Hematopoietic multipotent progenitor cell treated with erythropoietin and hydrocortisone succinate and interleukin-3 and kit ligand, for 6 days (in vitro differentiated cells): ENCODE measurements around the gene ATF1.

Experiments used
- DNase-seq: peaks from one replicate; pipeline ENCODE4 v3.0.0-alpha.2; 2015

ATF1 gene

GRCh38 chr12:50763639-50764285, at the start of gene ATF1:
ATF1 (plus strand) TSS chr12:50764101; CDS start chr12:50780146, 16,045 bp downstream.
- DNase-seq = peak; percentile 95

GRCh38 chr12:50715174-50715573, 48.7 kb upstream of the ATF1 start:
- no peak for DNase-seq

DNA sequence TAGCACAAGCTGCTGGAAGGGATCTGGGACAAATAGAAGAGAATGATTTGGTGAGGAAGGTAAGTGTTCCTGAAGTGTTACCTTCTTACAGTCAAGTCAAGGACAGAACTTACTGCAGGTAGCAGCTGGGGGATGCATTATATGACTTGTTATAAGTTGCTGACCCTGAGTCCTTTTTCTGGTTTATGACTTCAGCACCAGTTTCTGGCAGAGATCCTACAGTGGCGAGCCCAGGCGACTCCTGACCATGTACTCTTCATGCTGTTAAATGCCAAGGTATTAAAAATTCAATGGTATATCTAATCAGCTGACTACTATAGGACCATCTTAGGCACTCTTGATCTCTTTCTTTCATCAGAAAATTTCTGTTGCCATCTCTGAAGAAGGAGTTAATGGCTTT, 45.1 kb upstream of the ATF1 start:
- DNase-seq = no peak

GRCh38 chr12:50720085-50720484, 43.8 kb upstream of the ATF1 start:
- DNase-seq = no peak

DNA sequence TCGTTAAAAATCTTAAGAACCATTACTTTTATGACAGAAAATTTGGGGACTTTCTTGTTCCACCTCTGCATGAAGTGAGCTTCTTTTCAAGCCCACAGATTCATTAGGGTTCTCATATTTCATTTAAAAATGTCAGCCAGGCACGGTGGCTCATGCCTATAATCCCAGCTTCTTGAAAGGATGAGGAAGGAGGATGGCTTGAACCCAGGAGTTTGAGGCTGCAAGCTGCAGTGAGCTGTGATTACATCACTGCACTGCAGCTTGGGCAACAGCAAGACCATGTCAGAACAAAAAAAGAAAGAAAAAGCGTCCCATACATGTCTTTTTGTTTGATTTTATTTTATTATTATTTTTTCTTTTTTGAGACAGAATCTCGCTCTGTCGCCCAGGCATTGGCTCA, 43.4 kb upstream of the ATF1 start:
- no peak for DNase-seq

- DNase-seq = no peak
Observed at GRCh38 chr12:50723865-50724264, 40.0 kb upstream of the ATF1 start.

- no peak for DNase-seq
Observed at GRCh38 chr12:50725011-50725942, 38.6 kb upstream of the ATF1 start.

GRCh38 chr12:50727466-50727865, 36.4 kb upstream of the ATF1 start:
- DNase-seq = no peak

DNA sequence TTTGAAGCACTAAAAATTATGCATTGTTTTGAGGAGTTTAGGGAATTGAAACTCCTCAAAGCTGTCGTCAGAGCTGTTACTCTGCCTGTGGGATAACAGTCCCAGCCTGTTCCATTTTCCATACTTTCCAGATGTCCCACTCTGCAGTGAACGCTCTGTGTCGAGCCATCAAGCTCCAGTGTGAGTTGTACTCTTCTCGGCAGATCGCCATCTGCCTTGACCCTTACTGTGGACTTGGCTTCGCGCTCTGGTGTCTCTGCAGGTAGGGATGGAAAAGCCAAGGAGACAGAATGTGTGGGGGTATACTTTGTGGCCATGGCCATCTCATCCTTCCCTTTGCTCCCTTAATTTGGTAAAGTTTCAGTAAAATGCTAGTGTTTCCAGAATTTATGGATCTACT, 35.5 kb upstream of the ATF1 start:
- no peak for DNase-seq

- DNase-seq = no peak
Observed at GRCh38 chr12:50728841-50729240, 35.1 kb upstream of the ATF1 start.

GRCh38 chr12:50732591-50732990, 31.3 kb upstream of the ATF1 start:
- no peak for DNase-seq

DNA sequence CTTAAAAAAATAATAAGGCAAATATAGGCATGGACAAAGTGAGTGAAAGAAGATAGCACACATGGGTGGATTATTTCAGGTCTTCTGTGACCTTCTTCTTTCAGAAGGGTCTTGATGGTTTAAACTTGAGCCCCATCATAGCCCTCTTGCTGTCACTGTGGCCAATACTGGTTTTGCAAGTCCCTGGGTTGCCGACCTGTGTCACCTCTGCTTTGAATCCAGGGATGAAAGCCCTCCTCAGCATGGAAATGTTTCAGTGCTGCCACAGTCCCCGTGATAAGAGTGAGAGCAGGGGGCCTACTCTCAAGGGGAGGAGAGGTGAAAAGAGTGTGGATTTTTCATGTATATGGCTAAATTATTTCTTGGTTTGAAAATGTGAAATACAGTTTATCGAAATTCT, 30.2 kb upstream of the ATF1 start:
- DNase-seq = no peak

GRCh38 chr12:50734409-50735263, 29.3 kb upstream of the ATF1 start:
- peak; percentile 81 for DNase-seq

DNA sequence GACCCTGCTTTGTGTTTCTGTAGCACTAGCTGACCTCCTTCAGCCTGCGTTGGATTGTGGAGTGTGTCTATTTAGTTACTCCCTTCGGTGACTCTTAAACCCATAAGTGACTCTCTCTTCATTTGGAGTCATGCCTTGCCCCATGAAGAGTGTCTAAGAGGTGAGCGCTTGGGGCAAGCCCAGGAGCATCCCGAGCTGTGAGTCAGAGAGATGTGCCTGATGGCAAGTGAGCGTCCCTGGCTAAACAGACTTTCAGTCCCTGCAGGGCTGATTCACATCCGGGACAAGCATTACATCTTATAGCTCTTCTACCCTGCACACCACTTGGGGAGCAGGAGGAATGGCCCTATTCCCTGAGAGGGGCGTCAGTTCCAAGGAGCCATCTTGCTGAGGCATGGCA, 24.3 kb upstream of the ATF1 start:
- DNase-seq = no peak

- DNase-seq = no peak
Observed at GRCh38 chr12:50740307-50740706, 23.6 kb upstream of the ATF1 start.

GRCh38 chr12:50742776-50743175, 21.1 kb upstream of the ATF1 start:
- no peak for DNase-seq

DNA sequence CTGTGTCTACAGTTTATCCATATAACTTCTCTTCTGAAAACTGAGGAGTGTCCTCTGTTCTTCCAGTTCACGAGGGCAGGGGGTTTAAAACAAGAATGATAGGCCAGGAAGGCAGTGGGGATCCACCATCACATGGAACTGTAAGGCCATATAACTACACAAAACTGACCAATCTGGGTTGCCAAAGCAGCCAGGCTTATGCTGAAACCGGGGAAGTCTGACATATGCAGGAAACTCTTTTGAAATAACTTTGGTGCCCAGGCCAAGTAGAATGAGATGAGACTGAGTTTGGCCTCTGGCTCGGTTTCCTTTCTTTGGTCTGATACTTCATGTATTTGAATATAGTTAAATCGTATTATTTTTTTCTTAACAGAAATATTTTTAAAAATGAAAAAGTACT, 18.0 kb upstream of the ATF1 start:
- DNase-seq = no peak

GRCh38 chr12:50746431-50746830, 17.5 kb upstream of the ATF1 start:
- DNase-seq = no peak

- no peak for DNase-seq
Observed at GRCh38 chr12:50747817-50748216, 16.1 kb upstream of the ATF1 start.

DNA sequence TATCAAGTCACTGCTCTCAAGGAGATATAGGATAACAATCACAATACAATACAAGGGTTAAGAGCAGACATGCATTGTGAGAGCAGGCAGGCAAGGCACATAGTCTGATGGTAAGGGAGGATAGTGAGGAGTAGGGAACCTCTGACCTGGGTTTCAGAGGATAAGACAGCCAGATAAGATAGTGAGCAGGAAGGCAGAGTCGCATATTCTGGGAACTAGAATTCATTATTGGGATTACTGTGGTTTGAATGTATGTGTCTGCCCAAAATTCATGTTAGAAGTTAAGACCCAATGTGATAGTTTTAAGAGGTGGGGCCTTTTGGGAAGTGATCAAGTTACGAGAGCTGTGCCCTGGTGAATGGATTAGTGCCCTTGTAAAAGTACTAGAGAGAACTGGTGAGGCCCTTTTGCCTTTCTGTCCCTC, 14.4 kb upstream of the ATF1 start:
- peak; percentile 29 for DNase-seq

DNA sequence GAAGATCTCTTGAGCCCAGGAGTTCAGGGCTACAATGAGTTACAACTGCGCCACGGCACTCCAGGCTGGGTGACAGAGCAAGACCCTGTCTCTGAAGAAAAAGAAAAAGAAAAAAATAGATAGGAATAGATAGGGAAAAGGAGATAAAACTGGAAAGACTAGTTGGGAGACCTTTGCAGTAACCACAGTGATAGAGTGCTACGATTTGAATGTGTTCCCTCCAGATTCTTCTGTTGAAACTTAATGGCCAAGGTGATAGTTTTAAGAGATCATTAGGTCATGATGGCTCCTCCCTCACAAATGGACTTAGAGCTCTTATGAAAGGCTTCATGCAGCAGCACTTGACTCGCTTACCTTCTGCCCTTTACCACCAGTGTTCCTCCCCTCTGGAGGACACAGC, 13.5 kb upstream of the ATF1 start:
- no peak for DNase-seq

DNA sequence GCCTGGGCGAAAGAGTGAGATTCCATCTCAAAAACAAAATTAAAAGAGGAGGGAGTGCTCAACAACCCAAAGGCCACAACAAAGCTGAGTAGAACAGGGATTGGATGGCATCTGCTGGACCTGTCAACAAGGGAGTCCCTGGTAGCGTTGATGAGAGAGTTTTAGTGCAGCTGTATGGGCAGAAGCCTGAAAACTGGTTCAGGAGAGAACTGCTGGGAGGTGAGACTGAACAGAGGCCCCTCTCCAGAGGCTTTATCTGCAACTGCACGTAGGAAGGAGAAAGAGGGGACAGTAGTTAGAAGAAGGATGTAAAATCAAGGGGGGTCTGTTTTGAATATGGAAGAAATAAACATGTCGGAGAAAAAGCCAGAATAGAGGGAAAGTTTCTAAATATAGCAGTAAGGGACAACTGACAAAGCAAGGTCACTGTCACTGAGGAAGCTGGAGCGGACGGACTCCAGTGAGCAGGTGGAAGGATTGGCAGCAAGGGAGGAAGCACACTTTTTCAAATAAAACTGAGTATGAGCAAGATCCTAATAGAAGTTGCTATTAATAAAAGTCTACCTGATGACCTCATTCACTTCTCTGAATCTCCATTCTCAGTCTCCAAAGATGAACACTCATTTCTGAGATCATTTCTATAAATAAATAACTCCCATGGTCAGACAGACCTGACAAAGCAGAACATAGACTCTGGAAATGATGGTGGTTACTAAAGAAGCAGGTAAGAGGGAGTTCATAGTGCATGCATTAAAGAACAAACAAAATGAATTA, 11.8 kb upstream of the ATF1 start:
- no peak for DNase-seq
